ENCODE data around the gene MYF5.

DNA sequence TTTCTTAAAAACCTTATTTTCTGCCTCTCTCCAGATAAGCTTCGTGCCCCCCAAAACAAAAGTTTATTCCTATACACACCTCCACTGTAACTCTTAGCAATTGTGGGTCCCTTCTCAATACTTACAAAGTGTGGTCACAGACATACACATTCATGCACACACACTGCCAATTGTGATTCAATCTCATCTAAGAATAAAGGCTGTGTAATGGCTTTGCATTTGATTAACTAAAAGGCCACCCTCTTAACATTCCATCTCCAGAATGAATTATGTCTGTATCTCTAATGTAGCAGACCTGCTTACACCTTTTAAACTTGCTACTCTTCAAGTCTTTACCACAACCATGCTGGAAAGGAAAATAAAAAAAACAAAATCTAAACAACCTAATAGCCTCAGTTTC lies 49.5 kb downstream of the MYF5 start:
- TF ChIP-seq, protein P1, sequence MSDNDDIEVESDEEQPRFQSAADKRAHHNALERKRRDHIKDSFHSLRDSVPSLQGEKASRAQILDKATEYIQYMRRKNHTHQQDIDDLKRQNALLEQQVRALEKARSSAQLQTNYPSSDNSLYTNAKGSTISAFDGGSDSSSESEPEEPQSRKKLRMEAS (CRISPR knock-in tag; IDR thresholded peaks at IDR 0.05): no peak
- no peak for TF ChIP-seq NFE2L1 (tag; IDR thresholded peaks at IDR 0.05; ENCODE audit: borderline replicate concordance, low read depth)
- no peak for TF ChIP-seq ATF1 (CRISPR knock-in tag; IDR thresholded peaks at IDR 0.05)
- no peak for TF ChIP-seq ATF1 (tag; IDR thresholded peaks at IDR 0.05)
- TF ChIP-seq TARDBP (IDR thresholded peaks at IDR 0.05): no peak
- TF ChIP-seq, protein P2, sequence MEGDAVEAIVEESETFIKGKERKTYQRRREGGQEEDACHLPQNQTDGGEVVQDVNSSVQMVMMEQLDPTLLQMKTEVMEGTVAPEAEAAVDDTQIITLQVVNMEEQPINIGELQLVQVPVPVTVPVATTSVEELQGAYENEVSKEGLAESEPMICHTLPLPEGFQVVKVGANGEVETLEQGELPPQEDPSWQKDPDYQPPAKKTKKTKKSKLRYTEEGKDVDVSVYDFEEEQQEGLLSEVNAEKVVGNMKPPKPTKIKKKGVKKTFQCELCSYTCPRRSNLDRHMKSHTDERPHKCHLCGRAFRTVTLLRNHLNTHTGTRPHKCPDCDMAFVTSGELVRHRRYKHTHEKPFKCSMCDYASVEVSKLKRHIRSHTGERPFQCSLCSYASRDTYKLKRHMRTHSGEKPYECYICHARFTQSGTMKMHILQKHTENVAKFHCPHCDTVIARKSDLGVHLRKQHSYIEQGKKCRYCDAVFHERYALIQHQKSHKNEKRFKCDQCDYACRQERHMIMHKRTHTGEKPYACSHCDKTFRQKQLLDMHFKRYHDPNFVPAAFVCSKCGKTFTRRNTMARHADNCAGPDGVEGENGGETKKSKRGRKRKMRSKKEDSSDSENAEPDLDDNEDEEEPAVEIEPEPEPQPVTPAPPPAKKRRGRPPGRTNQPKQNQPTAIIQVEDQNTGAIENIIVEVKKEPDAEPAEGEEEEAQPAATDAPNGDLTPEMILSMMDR (IDR thresholded peaks at IDR 0.05 in 2 of 3, conservative IDR thresholded peaks at IDR 0.05 in 1 of 3; ENCODE audit: insufficient read depth in 2 of 3, low read depth in 1 of 3, low read length in 3 of 3): no peak
- TF ChIP-seq POLR2AphosphoS5 (IDR thresholded peaks at IDR 0.05; ENCODE audit: control insufficient read depth, insufficient read depth, low read depth, low read length): no peak
- no peak for TF ChIP-seq ZNF224 (CRISPR knock-in tag; IDR thresholded peaks at IDR 0.05)

All from K562 (cell line).